ENCODE results near the gene RCE1. TPM values are rescaled to one million over a fixed set of nuclear protein-coding genes. Genes with fewer than 3 reads are reported as not detected.
A peak's percentile ranks its signal among the peaks of the same experiment; 100 is the strongest.

RCE1 gene
- total and polyA plus RNA-seq, 2 donors (not counting 3 experiments of a cell fraction or from before 2014, with no cell fraction given), result 26.9 to 47.4 TPM

DNA sequence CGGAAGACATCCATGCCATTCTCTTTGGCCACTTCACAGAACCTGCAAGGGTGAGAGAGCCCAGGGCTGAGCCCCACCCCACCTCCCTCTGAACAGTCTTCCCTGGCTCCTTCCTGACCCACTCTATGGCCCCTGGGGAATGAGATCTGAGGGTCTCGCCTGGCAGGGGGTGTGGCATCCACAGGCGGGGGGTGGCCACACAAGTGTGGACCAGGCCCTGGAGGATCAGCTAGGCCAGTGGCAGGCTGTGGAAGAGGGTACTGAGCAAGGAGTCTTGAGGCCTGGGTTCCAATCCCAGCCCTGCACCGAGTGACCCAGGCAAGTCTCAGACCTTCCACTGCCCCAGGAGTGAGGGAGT, 8.0 kb downstream of the RCE1 start:
- Histone ChIP-seq H3K4me3 (replicated peaks in 1 of 3; ENCODE audit: insufficient read depth in 1 of 3, low read depth in 1 of 3, low read length in 3 of 3) (no peak overlapping the region), H3K79me2 (ENCODE audit: control insufficient read depth, insufficient read depth, low read length) (no peaks in the 10 kb centered on the region), H4K20me1 (replicated peaks; ENCODE audit: control insufficient read depth, extremely low read depth, insufficient read depth, low read length) (no peaks in the 10 kb centered on the region), H3K4me2 (ENCODE audit: insufficient read depth, low read length) (no peak overlapping the region), H3K36me3 (ENCODE audit: control insufficient read depth in 2 of 2, extremely low read depth in 1 of 2, insufficient read depth in 2 of 2, low read length in 2 of 2) (peaks cover 0 to 7% of the 10 kb centered on the region in 2 experiments), H2AFZ (ENCODE audit: low read depth, low read length) (no peak overlapping the region), H3K27ac (ENCODE audit: insufficient read depth, low read depth, low read length) (no peak overlapping the region), H3K9ac (replicated peaks; ENCODE audit: extremely low read depth, insufficient read depth, low read length) (no peak overlapping the region), H3K9me1 (replicated peaks; ENCODE audit: control insufficient read depth, extremely low read depth, insufficient read depth, low read length) (no peaks in the 10 kb centered on the region), H3K27me3 (ENCODE audit: control insufficient read depth in 2 of 2, insufficient read depth in 2 of 2, low read length in 2 of 2) (no peaks in the 10 kb centered on the region), H3K4me1 (ENCODE audit: control insufficient read depth, extremely low read depth, insufficient read depth, low read length) (peaks cover 13% of the 10 kb centered on the region), H3K9me3 (replicated peaks; ENCODE audit: control insufficient read depth, insufficient read depth, low read length) (no peaks in the 10 kb centered on the region)
- intact Hi-C loops (cut with micrococcal nuclease), result no loop called here
- ChIA-PET CTCF (interaction anchor here (1.0 to 2.4 kb wide), 6 partner anchors 7 to 175 kb away, joined by 3 to 12 read pairs (median 4); partner anchors contain the start of gene C11orf86), POLR2A (no interaction called here)
- no peak for FAIRE-seq
- no peak for TF ChIP-seq JUN (IDR thresholded peaks at IDR 0.05; ENCODE audit: borderline replicate concordance, insufficient read depth, insufficient read length, low read depth)
- no peak for DNase-seq (ENCODE audit: low read depth, low spot score)
- dilution Hi-C loops (cut with MboI; ENCODE audit: extremely low pct_ligation_motif_present, low sequenced_read_pairs), result no loop called here
- BruUV-seq (replicated peaks), result no TSS peak

- POLR2A ChIA-PET, result no interaction called here
- DNase-seq (ENCODE audit: low read depth, low spot score), result no peak
- TF ChIP-seq GATA2 (IDR thresholded peaks at IDR 0.05; ENCODE audit: insufficient read depth, insufficient read length, low read depth, low read length) (no peak), POLR2A (IDR thresholded peaks at IDR 0.05; ENCODE audit: low read depth, low read length) (no peak), MYC (IDR thresholded peaks at IDR 0.05; ENCODE audit: low read depth, low read length) (no peak), CTCF (IDR thresholded peaks at IDR 0.05; ENCODE audit: extremely low read depth in 1 of 2, insufficient read depth in 1 of 2, low read depth in 1 of 2, low read length in 2 of 2) (peak in 1 of 2 donors; percentile 47), FOS (IDR thresholded peaks at IDR 0.05; ENCODE audit: borderline replicate concordance, insufficient read depth, low read length) (no peak)
- TF ChIP-seq, protein P1, sequence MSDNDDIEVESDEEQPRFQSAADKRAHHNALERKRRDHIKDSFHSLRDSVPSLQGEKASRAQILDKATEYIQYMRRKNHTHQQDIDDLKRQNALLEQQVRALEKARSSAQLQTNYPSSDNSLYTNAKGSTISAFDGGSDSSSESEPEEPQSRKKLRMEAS (IDR thresholded peaks at IDR 0.05; ENCODE audit: insufficient read depth, insufficient read length), result no peak
Measured at GRCh38 chr11:66851698-66852465, 8.6 kb downstream of the RCE1 start.

More at GRCh38 chr11:66851698-66852465, 8.6 kb downstream of the RCE1 start:
- H3K27ac ChIP-seq (ENCODE audit: insufficient read depth, low read depth, low read length), result no peak overlapping the region
- peaks cover 7% of the 10 kb centered on the region for H3K4me1 ChIP-seq (ENCODE audit: control insufficient read depth, extremely low read depth, insufficient read depth, low read length)
- BruUV-seq (replicated peaks), result no TSS peak
- CTCF ChIA-PET, result interaction anchor here (1.0 to 2.4 kb wide), 6 partner anchors 8 to 175 kb away, joined by 3 to 12 read pairs (median 4); partner anchors contain the start of gene C11orf86
- no peaks in the 10 kb centered on the region for H3K9me1 ChIP-seq (replicated peaks; ENCODE audit: control insufficient read depth, extremely low read depth, insufficient read depth, low read length)
- peaks cover 0 to 5% of the 10 kb centered on the region in 2 experiments for H3K36me3 ChIP-seq (ENCODE audit: control insufficient read depth in 2 of 2, extremely low read depth in 1 of 2, insufficient read depth in 2 of 2, low read length in 2 of 2)
- H3K4me2 ChIP-seq (ENCODE audit: insufficient read depth, low read length), result no peak overlapping the region
- no peaks in the 10 kb centered on the region for H3K79me2 ChIP-seq (ENCODE audit: control insufficient read depth, insufficient read depth, low read length)
- dilution Hi-C loops (cut with MboI; ENCODE audit: extremely low pct_ligation_motif_present, low sequenced_read_pairs) (no loop called here), intact Hi-C loops (cut with micrococcal nuclease) (no loop called here)
- H2AFZ ChIP-seq (ENCODE audit: low read depth, low read length), result no peak overlapping the region
- no peak overlapping the region for H3K4me3 ChIP-seq (replicated peaks in 1 of 3; ENCODE audit: insufficient read depth in 1 of 3, low read depth in 1 of 3, low read length in 3 of 3)
- FAIRE-seq, result no peak
- no peak overlapping the region for H3K9ac ChIP-seq (replicated peaks; ENCODE audit: extremely low read depth, insufficient read depth, low read length)
- H4K20me1 ChIP-seq (replicated peaks; ENCODE audit: control insufficient read depth, extremely low read depth, insufficient read depth, low read length), result no peaks in the 10 kb centered on the region
- H3K9me3 ChIP-seq (replicated peaks; ENCODE audit: control insufficient read depth, insufficient read depth, low read length), result no peaks in the 10 kb centered on the region
- H3K27me3 ChIP-seq (ENCODE audit: control insufficient read depth in 2 of 2, insufficient read depth in 2 of 2, low read length in 2 of 2), result no peaks in the 10 kb centered on the region

Data from endothelial cell of umbilical vein (primary cell).